IMR-90 (cell line): ENCODE results near the gene EIF1B. TPM values are rescaled to one million over a fixed set of nuclear protein-coding genes. Genes with fewer than 3 reads are reported as not detected.

Source experiments
- ATAC-seq: fragments of 200-7000 bp; cut with Tn5 transposase; 2 replicates; pipeline ENCODE4 v1.9.1; 2020; ENCODE audit warnings: low read depth, mild to moderate bottlenecking, moderate library complexity
- BruUV-seq: library from RNA; stranded (reverse); fragments of 400-500 nt; replicated peaks from 2 replicates; lab custom pipeline; 2021; lab: Mats Ljungman, UMichigan
- CTCF ChIA-PET: fragments of 300-600 bp; formaldehyde crosslinking; extraction: SDS; loops from one replicate; lab custom pipeline; 2021; ENCODE audit warnings: antibody characterized with exemption; lab: Yijun Ruan, JAX
- POLR2A ChIA-PET: fragments of 300-600 bp; sonication (Branson Sonifier 250); formaldehyde crosslinking; loops from one replicate; lab custom pipeline; 2022; ENCODE audit warnings: antibody characterized with exemption; ENCODE audit not compliant: unreplicated experiment; lab: Charles Lee
- DNase-seq: peaks from one replicate; pipeline ENCODE4 v3.0.0; 2013
- H2AFZ ChIP-seq: replicated peaks from 2 replicates; pipeline ENCODE3; 2013; ENCODE audit warnings: low read length, mild to moderate bottlenecking; ENCODE audit not compliant: poor library complexity
- H2AK5ac ChIP-seq: 2 replicates; pipeline ENCODE4 v1.6.1; 2013; ENCODE audit warnings: low read depth, low read length, inconsistent platforms
- H2AK9ac ChIP-seq: replicated peaks from 2 replicates; pipeline ENCODE3; 2013; ENCODE audit warnings: mild to moderate bottlenecking, low read depth, low read length, moderate library complexity; ENCODE audit not compliant: poor library complexity
- H2BK120ac ChIP-seq: 2 replicates; pipeline ENCODE4 v1.6.1; 2013; ENCODE audit warnings: low read depth, low read length, inconsistent platforms
- H2BK15ac ChIP-seq: 3 replicates; pipeline ENCODE4 v1.6.1; 2013; ENCODE audit warnings: low read depth, low read length, inconsistent platforms
- H2BK20ac ChIP-seq: 2 replicates; pipeline ENCODE4 v1.6.1; 2013; ENCODE audit warnings: low read depth, mild to moderate bottlenecking, inconsistent platforms, low read length, moderate library complexity
- H2BK5ac ChIP-seq: 2 replicates; pipeline ENCODE4 v1.6.1; 2013; ENCODE audit warnings: mild to moderate bottlenecking, low read depth, low read length, inconsistent platforms; ENCODE audit not compliant: poor library complexity, severe bottlenecking
- H3K14ac ChIP-seq: replicated peaks from 2 replicates; pipeline ENCODE4 v1.6.1; 2013; ENCODE audit warnings: low read depth, low read length, inconsistent platforms
- H3K18ac ChIP-seq: 2 replicates; pipeline ENCODE4 v1.6.1; 2013; ENCODE audit warnings: low read depth, low read length, control low read depth
- H3K23ac ChIP-seq: 2 replicates; pipeline ENCODE4 v1.6.1; 2013; ENCODE audit warnings: low read depth, low read length, inconsistent platforms
- H3K27ac ChIP-seq: 2 replicates; pipeline ENCODE4 v1.5.1; 2013; ENCODE audit warnings: mild to moderate bottlenecking, control low read depth, low read length; ENCODE audit not compliant: insufficient read depth
- H3K27me3 ChIP-seq: 2 replicates; pipeline ENCODE4 v1.6.1; 2013; ENCODE audit warnings: low read length; ENCODE audit not compliant: control insufficient read depth, insufficient read depth
- H3K36me3 ChIP-seq: 2 replicates; pipeline ENCODE4 v1.6.1; 2013; ENCODE audit warnings: low read length, mixed read lengths; ENCODE audit not compliant: control insufficient read depth, insufficient read depth
- H3K4ac ChIP-seq: 2 replicates; pipeline ENCODE4 v1.6.1; 2013; ENCODE audit warnings: low read depth, low read length, inconsistent platforms
- H3K4me1 ChIP-seq: 2 replicates; pipeline ENCODE4 v1.6.1; 2013; ENCODE audit warnings: low read length, mixed read lengths; ENCODE audit not compliant: control insufficient read depth, insufficient read depth
- H3K4me2 ChIP-seq: 2 replicates; pipeline ENCODE4 v1.6.1; 2013; ENCODE audit warnings: low read depth, mild to moderate bottlenecking, control low read depth, low read length, moderate library complexity
- H3K4me3 ChIP-seq: 2 replicates; pipeline ENCODE4 v1.5.1; 2013; ENCODE audit warnings: low read depth, mild to moderate bottlenecking, control low read depth, low read length, moderate library complexity; ENCODE audit not compliant: insufficient read depth
- H3K56ac ChIP-seq: 2 replicates; pipeline ENCODE4 v1.6.1; 2013; ENCODE audit warnings: low read length, inconsistent platforms; ENCODE audit not compliant: insufficient read depth; ENCODE audit errors: extremely low read depth
- H3K79me1 ChIP-seq, 2 experiments: 2 replicates each; pipeline ENCODE4 v1.6.1; 2013; ENCODE audit warnings: low read length in 2 of 2, inconsistent platforms in 1 of 2, low read depth in 1 of 2
- H3K9ac ChIP-seq: 2 replicates; pipeline ENCODE4 v1.6.1; 2013; ENCODE audit warnings: low read depth, low read length, control low read depth
- H3K9me1 ChIP-seq: 2 replicates; pipeline ENCODE4 v1.6.1; 2013; ENCODE audit warnings: low read length, inconsistent platforms; ENCODE audit not compliant: insufficient read depth
- H3K9me3 ChIP-seq: 2 replicates; pipeline ENCODE4 v1.6.1; 2013; ENCODE audit warnings: low read length; ENCODE audit not compliant: control insufficient read depth, insufficient read depth
- H4K20me1 ChIP-seq: 2 replicates; pipeline ENCODE4 v1.6.1; 2013; ENCODE audit warnings: low read length, inconsistent platforms; ENCODE audit not compliant: insufficient read depth
- H4K5ac ChIP-seq: 2 replicates; pipeline ENCODE4 v1.6.1; 2013; ENCODE audit warnings: mild to moderate bottlenecking, low read depth, low read length, control low read depth
- H4K8ac ChIP-seq, 2 experiments: 2 replicates each; pipeline ENCODE4 v1.6.1; 2013; ENCODE audit warnings: low read depth in 2 of 2, low read length in 2 of 2, control low read depth in 1 of 2, inconsistent platforms in 1 of 2
- H4K91ac ChIP-seq: 2 replicates; pipeline ENCODE4 v1.6.1; 2013; ENCODE audit warnings: low read depth, low read length, inconsistent platforms; ENCODE audit not compliant: insufficient read depth
- BHLHE40 ChIP-seq: fragments of 150-350 bp; IDR thresholded peaks from 2 replicates; pipeline ENCODE4 v1.6.1; 2016; ENCODE audit warnings: mild to moderate bottlenecking, low read depth, low read length
- CEBPB ChIP-seq: IDR thresholded peaks from 2 replicates; pipeline ENCODE4 v1.6.1; 2012; ENCODE audit warnings: low read depth, low read length, improper control_type of control experiment
- CHD1 ChIP-seq: IDR thresholded peaks from 2 replicates; pipeline ENCODE4 v1.6.1; 2012; ENCODE audit warnings: low read depth, low read length, improper control_type of control experiment
- FOS ChIP-seq: fragments of 150-350 bp; IDR thresholded peaks from 2 replicates; pipeline ENCODE4 v1.6.1; 2016; ENCODE audit warnings: low read depth, low read length
- MAFK ChIP-seq: IDR thresholded peaks from 2 replicates; pipeline ENCODE4 v1.6.1; 2012; ENCODE audit warnings: low read depth, low read length, improper control_type of control experiment
- MAZ ChIP-seq: IDR thresholded peaks from 2 replicates; pipeline ENCODE4 v1.6.1; 2012; ENCODE audit warnings: low read depth, mild to moderate bottlenecking, low read length, improper control_type of control experiment, moderate library complexity, borderline replicate concordance
- MXI1 ChIP-seq: IDR thresholded peaks from 2 replicates; pipeline ENCODE4 v1.6.1; 2012; ENCODE audit warnings: low read depth, mild to moderate bottlenecking, low read length, moderate library complexity, borderline replicate concordance
- NFE2L2 ChIP-seq: fragments of 150-350 bp; IDR thresholded peaks from 2 replicates; pipeline ENCODE4 v1.6.1; 2016; ENCODE audit warnings: low read depth, mild to moderate bottlenecking, low read length
- POLR2A ChIP-seq: IDR thresholded peaks from 2 replicates; pipeline ENCODE4 v1.6.1; 2012; ENCODE audit warnings: mild to moderate bottlenecking, low read depth, low read length
- RAD21 ChIP-seq: IDR thresholded peaks from 2 replicates; pipeline ENCODE4 v1.6.1; 2012; ENCODE audit warnings: low read length, improper control_type of control experiment
- RCOR1 ChIP-seq: IDR thresholded peaks from 2 replicates; pipeline ENCODE4 v1.6.1; 2012; ENCODE audit warnings: mild to moderate bottlenecking, low read length, improper control_type of control experiment; ENCODE audit not compliant: insufficient replicate concordance
- RFX5 ChIP-seq: IDR thresholded peaks from 2 replicates; pipeline ENCODE4 v1.8.0; 2012; ENCODE audit warnings: low read depth, mild to moderate bottlenecking, low read length, moderate library complexity
- SMC3 ChIP-seq: fragments of 150-350 bp; IDR thresholded peaks from 2 replicates; pipeline ENCODE4 v1.6.1; 2016; ENCODE audit warnings: low read depth, mild to moderate bottlenecking, antibody characterized with exemption, low read length, moderate library complexity
- WGBS, 2 experiments: methylation state at CpG; one replicate each; pipeline versions ENCODE4 v1.1.5 to v1.1.7; 2013; ENCODE audit warnings: missing lambda C conversion rate in 2 of 2; ENCODE audit not compliant: insufficient read length in 1 of 2; ENCODE audit errors: extremely low coverage in 2 of 2; 5-methylcytosine and 5-hydroxymethylcytosine counted together
- dilution Hi-C: fragments of 300-500 bp; cut with HindIII; formaldehyde crosslinking; loops from one replicate; pipeline ENCODE4 v1.14.3; 2018; ENCODE audit warnings: low sequenced_read_pairs; ENCODE audit not compliant: unreplicated experiment
- in situ Hi-C: fragments of 300-500 bp; cut with MboI; formaldehyde crosslinking; loops from 3 replicates; pipeline ENCODE4 v1.14.3; 2019; ENCODE audit warnings: low sequenced_read_pairs, inconsistent platforms, mixed read lengths
- intact Hi-C: fragments of 100-400 bp; cut with micrococcal nuclease; formaldehyde crosslinking; loops from 2 replicates; pipeline ENCODE4 v1.10.0; 2022
- polyA plus RNA-seq, 3 experiments: library from polyadenylated mRNA; depleted of rRNA; stranded (reverse); fragments of >200 nt; gene quantifications; 2 replicates each; pipeline ENCODE4 v1.2.3, GENCODE V29; 2012; ENCODE audit warnings: low replicate concordance in 1 of 3
- total RNA-seq: library from RNA; depleted of rRNA; stranded (reverse); fragments of >200 nt; gene quantifications from 2 replicates; pipeline ENCODE4 v1.2.3, GENCODE V29; 2012
- TF ChIP-seq, protein P1 (sequence below): fragments of 150-350 bp; IDR thresholded peaks from 2 replicates; pipeline ENCODE4 v1.6.1; 2016; ENCODE audit warnings: low read depth, mild to moderate bottlenecking, low read length, moderate library complexity, borderline replicate concordance
- TF ChIP-seq, protein P2 (sequence below): conservative IDR thresholded peaks from 2 replicates; pipeline ENCODE4 v1.5.1; 2012; ENCODE audit warnings: mild to moderate bottlenecking, low read depth, low read length, improper control_type of control experiment
- TF ChIP-seq, protein P3 (sequence below): fragments of 150-350 bp; IDR thresholded peaks from 2 replicates; pipeline ENCODE4 v1.6.1; 2017; ENCODE audit warnings: mild to moderate bottlenecking, antibody characterized with exemption, low read length, low read depth

EIF1B gene
- total and polyA plus RNA-seq, 2 of the 4 experiments (the other 2 are of a cell fraction), result 11.3 to 25.9 TPM

DNA sequence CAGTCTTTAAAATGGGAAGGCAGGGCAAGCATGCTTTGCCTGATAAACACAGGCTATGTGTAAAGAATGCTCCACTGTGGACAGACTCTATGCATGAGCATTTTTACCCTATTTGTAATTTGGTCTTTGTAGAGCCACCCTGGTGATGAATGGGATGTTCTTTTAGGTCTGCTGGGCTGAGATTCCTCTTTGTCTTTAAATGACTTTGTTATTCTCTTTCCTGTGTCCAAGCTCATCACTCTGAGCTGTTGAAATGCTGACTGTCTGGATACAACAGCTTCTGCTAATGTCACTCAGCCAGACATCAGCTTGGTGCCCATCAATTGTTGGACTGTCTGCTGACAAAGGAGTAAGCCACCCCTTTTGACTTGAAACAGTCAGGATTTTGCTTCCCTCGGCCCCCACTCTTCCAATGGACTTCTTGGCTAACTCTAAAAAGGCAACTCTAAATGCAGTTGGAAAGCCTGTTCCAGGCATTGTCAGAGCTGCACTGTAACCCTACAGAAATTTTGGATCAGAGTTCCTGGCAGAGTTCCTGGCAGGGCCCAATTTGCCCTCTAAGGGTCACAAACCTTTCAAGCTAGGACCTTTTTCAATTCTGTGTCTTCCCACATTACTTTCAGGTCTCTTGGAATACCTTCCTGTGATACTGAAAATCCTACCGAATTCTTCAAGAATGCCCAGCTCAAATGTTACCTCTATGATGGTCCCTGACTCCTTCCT, 40.5 kb upstream of the EIF1B start:
- H4K5ac ChIP-seq, result no peak overlapping the region
- no peak for ATAC-seq
- H2BK120ac ChIP-seq, result no peak overlapping the region
- no peak overlapping the region for H4K91ac ChIP-seq
- no peak overlapping the region for H2AFZ ChIP-seq
- H3K23ac ChIP-seq, result no peak overlapping the region
- H3K4ac ChIP-seq, result no peak overlapping the region
- no peaks in the 10 kb centered on the region for H4K20me1 ChIP-seq
- no peak for DNase-seq
- no peaks in the 10 kb centered on the region for H3K79me1 ChIP-seq
- no peak overlapping the region for H2BK5ac ChIP-seq
- in situ Hi-C loops (no loop called here), intact Hi-C loops (no loop called here), dilution Hi-C loops (no loop called here)
- no peak overlapping the region for H3K18ac ChIP-seq
- no peak overlapping the region for H2AK5ac ChIP-seq
- H3K27ac ChIP-seq, result no peak overlapping the region
- POLR2A ChIA-PET, result no interaction called here
- no peak overlapping the region for H3K4me3 ChIP-seq
- H3K9me1 ChIP-seq, result no peaks in the 10 kb centered on the region
- H3K27me3 ChIP-seq, result no peaks in the 10 kb centered on the region
- H3K56ac ChIP-seq, result no peak overlapping the region
- no TSS peak for BruUV-seq
- CTCF ChIA-PET, result interaction anchor here (1.1 kb wide), 1 partner anchor 48 kb away, joined by 3 read pairs; no protein-coding TSS in a partner anchor
- TF ChIP-seq RFX5 (no peak), BHLHE40 (no peak), RCOR1 (no peak), MAFK (no peak), MAZ (no peak), FOS (no peak), CEBPB (no peak), MXI1 (no peak), SMC3 (no peak), CHD1 (no peak), NFE2L2 (no peak), POLR2A (no peak), RAD21 (no peak)
- TF ChIP-seq, protein P1, sequence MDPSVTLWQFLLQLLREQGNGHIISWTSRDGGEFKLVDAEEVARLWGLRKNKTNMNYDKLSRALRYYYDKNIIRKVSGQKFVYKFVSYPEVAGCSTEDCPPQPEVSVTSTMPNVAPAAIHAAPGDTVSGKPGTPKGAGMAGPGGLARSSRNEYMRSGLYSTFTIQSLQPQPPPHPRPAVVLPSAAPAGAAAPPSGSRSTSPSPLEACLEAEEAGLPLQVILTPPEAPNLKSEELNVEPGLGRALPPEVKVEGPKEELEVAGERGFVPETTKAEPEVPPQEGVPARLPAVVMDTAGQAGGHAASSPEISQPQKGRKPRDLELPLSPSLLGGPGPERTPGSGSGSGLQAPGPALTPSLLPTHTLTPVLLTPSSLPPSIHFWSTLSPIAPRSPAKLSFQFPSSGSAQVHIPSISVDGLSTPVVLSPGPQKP, result no peak
- TF ChIP-seq, protein P2, sequence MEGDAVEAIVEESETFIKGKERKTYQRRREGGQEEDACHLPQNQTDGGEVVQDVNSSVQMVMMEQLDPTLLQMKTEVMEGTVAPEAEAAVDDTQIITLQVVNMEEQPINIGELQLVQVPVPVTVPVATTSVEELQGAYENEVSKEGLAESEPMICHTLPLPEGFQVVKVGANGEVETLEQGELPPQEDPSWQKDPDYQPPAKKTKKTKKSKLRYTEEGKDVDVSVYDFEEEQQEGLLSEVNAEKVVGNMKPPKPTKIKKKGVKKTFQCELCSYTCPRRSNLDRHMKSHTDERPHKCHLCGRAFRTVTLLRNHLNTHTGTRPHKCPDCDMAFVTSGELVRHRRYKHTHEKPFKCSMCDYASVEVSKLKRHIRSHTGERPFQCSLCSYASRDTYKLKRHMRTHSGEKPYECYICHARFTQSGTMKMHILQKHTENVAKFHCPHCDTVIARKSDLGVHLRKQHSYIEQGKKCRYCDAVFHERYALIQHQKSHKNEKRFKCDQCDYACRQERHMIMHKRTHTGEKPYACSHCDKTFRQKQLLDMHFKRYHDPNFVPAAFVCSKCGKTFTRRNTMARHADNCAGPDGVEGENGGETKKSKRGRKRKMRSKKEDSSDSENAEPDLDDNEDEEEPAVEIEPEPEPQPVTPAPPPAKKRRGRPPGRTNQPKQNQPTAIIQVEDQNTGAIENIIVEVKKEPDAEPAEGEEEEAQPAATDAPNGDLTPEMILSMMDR, result no peak
- TF ChIP-seq, protein P3, sequence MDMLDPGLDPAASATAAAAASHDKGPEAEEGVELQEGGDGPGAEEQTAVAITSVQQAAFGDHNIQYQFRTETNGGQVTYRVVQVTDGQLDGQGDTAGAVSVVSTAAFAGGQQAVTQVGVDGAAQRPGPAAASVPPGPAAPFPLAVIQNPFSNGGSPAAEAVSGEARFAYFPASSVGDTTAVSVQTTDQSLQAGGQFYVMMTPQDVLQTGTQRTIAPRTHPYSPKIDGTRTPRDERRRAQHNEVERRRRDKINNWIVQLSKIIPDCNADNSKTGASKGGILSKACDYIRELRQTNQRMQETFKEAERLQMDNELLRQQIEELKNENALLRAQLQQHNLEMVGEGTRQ, result no peak
- no peak overlapping the region for H2BK20ac ChIP-seq
- H3K4me1 ChIP-seq, result no peaks in the 10 kb centered on the region
- no peaks in the 10 kb centered on the region for H3K9me3 ChIP-seq
- H4K8ac ChIP-seq, result no peak overlapping the region
- no peak overlapping the region for H2BK15ac ChIP-seq
- H3K4me2 ChIP-seq, result no peak overlapping the region
- H2AK9ac ChIP-seq, result no peak overlapping the region
- 57% methylated on average over 1 of the region's 2 CpGs; no CpG with 5 or more reads in 1 of the 2 experiments for WGBS, 2 experiments
- no peaks in the 10 kb centered on the region for H3K36me3 ChIP-seq
- no peak overlapping the region for H3K14ac ChIP-seq
- H3K9ac ChIP-seq, result no peak overlapping the region
